Activated CD8-positive, alpha-beta memory T cell treated with anti-CD3 and anti-CD28 coated beads for 4 hours (primary cell): ENCODE data around the gene PPP4R4.
"Not testable (repeated sequence)": the region's sequence is repeated elsewhere in the genome, so short reads cannot be mapped to it uniquely, and the experiment has no call there.

Experiments
- DNase-seq, 2 donors: peaks; one replicate each; pipeline ENCODE4 v3.0.0-alpha.2; 2020; ENCODE audit warnings: low read depth in 2 of 2

The PPP4R4 gene

DNA sequence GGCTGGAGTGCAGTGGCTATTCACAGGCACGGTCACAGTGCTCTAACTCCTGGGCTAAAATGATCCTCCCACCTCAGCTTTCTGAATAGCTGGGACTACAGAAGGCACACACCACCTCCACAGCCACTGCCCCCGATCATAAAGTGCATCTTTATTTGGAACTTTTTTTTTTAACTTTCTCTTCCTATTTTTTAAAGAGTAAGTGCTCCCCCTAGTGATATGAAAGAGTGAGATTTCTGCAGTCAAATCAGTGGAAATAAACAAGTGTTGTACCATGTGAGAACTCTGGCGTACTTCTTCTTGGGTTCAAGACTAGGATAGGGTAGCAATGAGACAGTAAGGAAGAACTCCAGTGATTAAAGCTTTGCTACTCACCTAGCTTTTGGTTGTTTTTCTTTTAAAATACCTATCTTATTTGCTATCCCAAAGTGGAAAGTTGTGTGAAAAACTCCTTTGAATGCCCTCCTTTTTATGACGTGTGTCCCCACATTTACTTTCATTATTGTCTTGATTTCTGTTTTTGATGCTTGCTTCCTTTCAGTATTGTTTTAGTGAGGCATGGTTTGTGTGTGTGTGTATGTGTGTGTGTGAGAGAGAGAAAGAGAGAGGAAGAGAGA is 6.6 kb downstream of the PPP4R4 start:
- no peak for DNase-seq

DNA sequence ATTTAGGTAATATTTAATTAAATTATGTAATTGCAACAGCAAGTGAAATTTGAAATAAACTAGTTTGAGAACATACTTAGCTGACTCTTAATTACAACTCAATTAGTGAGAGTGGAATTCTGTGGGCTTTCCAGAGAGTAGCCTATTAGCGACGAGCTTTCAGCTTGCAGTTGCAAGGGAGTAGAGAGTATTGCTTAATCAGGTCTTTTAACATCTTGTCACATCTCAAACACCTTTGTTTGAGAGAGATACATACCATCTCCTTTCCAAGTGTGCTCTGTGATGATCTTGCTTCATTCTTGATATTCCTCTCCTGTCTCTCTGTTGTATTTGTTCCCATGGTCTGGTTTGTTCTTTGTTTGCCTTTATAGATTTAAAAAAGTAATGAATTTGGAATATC is 7.7 kb downstream of the PPP4R4 start:
- no peak for DNase-seq

DNA sequence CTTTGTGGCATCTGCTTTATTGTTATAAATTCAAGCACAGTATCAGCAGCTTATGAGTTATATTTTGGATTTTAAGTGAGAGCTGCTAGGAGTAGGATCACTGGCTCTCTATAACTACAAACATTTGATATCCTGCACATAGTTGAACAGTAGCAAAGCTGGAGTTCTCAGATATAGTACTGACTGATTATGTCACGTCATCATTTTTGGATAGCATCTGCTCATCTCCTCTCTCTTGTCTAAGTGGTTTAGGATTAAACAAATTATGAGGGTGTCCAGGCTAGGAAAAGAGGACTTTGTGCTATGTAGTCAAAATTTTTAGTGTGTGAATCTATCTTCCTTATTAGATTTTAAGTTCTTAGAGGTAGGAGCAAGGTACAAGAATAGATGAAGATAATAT is 18.4 kb downstream of the PPP4R4 start:
- DNase-seq, result no peak

DNA sequence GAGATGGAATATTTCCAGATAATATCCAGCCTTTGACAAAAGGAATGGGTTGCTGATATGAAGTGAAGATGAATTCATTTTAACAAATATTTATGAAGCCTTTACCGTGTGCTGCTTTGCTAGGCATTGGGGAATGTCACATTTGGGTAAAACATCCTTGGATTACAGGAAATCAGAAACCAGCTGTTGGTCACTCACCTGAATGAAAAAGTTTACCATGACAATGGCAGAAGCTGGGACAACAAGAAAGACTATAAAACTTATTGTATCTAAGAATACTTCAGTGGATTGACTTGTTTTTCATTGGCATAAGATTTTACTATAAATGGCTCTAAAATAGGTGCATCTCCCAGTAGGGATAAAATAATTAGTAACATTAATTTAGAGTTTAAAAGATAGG is 19.7 kb downstream of the PPP4R4 start:
- DNase-seq, result no peak

DNA sequence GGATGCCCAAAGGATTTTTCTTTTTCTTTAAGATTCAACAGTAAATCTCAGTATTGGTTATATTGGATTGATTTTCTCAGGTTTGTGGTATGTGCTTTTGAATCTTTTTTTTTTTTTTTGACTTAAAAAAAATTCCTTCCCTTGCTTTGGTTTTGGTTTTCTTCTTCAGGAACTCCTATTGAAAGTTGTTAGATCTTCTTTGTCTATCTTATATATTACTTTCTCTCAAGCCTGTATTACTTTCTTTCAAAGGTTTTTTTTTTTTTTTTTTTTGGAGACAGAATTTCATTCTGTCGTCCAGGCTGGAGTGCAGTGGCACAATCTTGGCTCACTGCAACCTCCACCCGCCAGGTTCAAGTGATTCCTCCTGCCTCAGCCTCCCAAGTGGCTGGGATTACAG is 21.9 kb downstream of the PPP4R4 start:
- DNase-seq, result no peak

DNA sequence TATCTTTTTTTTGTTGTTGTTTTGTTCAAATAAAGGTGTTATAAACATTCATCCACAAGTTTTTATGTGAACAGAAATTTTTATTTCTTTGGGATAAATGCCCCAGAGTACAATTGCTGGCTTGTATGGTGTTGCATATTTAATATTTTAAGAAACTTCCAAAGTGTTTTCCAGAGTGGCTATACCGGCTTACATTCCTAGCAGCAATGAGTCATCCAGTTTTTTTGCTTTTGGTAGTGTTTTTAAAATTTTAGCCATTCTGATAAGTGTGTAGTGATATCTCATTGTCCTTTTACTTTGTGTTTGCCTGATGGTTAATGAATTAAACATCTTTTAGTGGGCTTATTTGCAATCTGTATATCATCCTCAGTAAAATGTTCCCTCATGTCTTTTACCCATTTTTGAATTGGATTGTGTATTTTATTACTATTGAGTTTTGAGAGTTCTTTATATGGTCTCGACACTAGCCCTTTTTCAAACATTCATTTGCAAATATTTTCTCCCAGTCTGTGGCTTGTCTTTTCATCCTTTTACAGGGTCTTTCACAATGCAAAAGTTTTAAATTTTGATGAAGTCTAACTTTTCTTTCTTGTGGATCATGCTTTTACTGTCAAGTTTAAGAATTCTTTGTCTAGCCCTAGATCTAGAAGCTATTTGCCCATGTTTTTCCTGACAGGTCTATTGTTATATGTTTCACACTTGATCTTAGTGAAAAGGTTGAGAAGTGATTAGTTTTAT is 29.5 kb downstream of the PPP4R4 start:
- no peak for DNase-seq

DNA sequence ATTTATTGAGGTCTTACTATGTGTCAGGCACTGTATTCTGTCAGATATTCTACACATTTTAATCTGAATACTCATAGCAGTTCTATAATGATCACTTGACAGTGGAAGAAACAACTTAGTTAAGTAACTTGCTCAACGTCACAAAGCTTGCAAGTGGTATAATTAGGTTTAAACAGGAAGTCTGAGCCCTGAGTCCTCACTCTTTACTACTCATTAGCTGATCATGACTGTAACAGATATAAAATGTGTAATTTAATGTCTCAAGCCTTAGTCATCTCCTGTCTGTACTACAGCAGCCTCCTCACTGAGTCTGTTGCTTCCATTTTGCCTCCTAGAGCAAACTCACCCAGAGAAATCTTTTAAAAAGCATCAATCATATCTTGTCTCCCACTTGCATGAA is 38.9 kb downstream of the PPP4R4 start:
- no peak for DNase-seq

DNA sequence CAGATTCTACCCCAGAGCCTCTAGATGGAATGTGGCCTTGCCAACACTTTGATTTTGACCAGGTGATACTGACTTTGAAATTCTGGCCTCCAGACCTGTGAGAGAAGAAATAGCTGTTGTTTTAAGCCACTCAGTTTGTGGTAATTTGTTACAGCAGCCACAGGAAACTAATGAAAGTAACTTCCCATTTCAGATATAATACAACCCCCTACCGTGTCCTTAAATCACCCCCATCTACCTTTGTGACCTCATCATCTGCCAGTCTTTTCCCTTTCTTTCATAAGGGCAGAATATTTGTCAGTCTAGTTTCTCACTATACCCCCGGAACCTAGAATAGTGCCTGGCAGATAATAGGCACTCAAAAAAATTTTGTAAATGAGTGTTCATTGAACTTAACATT is 39.6 kb downstream of the PPP4R4 start:
- DNase-seq, result no peak

DNA sequence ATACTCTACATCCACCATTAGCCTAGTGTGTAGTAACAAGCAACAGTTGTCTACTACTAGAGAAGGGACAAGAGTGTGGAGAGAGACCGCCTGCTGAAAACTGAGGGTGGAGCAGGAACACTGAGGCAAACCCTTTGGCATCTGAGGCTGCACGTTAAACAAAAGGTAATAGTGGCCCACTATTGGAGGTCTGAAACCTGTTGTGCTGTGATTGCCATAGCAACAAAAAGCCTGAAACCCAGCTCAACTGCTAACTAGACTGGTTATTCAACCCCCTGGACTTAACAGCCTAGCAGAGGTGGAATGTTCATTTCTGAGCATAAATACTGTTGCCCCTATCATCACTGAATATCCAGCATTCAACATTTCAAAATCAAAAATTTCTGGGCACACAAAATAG is 43.0 kb downstream of the PPP4R4 start:
- no peak for DNase-seq

DNA sequence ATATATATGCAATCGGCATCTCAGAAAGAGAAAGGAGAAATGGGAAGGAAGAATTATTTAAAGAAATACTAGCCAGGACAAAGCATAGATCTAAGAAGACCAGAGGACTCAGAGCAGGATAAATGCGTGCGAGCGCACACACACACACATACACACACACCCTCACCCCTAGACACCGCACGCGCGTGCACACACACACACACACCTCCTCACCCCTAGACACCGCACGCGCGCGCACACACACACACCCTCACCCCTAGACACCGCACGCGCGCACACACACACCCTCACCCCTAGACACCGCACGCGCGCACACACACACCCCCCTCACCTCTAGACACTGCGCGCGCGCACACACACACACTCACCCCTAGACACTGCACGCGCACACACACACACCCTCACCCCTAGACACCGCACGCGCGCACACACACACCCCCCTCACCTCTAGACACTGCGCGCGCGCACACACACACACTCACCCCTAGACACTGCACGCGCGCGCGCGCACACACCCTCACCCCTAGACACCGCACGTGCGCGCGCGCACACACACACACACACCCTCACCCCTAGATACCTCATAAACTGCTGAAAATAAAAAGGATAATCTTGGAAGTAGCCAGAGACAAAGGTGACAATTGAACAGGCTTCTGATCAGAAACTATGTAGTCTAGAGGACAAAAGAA is 44.2 kb downstream of the PPP4R4 start:
- DNase-seq, result not testable (repeated sequence)

DNA sequence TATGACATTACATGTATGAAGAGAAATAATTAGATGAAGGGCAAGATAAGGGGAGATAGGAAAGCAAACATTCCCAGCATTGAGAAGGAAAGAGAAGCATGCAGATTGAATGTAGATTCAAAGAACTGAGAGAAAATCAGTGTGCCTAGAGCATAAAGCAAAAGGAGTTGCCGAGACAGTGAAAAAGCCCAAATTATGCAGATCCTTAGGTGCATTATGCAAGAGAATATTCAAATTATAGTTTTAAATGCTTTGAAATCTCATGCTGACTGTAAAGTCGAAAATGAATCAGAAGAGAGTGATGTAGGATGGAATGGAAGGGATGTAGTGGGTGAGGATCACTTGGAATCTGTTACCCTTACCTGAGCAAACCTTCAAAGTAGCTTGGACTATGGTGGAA is 49.9 kb downstream of the PPP4R4 start:
- no peak for DNase-seq

DNA sequence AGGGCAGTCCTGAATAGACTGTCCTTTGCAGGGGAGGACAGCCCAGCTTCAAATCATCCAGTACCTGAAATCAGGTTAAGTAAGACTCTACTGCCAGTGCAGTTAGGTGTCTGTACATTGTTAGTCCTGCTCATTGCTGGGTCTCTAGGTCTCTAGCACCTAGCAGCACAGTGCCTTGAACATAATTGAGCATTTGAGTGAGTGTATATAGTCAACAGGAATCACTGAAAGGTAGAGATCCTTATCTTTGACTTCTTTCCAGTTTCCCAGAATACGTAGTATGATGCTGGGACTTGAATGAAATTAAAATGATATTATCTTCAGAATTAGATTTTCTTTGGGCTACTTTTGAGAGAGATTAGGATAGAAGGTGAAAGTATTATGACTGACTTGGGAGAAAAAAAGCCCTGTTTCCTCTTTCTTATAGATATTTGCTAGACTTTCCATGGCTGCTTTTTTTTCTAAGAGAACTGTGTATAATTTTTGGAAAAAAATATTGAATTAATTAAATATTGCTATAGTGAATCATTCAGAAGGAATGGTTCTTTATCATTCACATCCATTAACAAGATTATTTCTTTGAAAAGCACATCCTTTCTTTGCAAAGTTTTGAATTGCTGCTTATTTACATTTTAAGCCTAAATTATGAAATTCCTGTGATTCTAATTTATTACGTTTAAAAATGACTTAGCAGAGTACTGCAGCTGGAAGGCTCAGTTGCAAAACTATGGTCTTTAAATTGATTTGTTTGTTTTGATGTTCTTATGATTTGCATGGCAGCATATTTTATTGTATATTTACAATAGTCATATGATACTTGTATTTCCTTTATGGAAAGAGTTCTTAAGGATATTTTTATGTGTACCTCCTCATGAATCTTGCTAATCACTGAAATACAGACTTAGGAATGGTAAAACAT is 51.6 kb downstream of the PPP4R4 start:
- DNase-seq, result no peak

DNA sequence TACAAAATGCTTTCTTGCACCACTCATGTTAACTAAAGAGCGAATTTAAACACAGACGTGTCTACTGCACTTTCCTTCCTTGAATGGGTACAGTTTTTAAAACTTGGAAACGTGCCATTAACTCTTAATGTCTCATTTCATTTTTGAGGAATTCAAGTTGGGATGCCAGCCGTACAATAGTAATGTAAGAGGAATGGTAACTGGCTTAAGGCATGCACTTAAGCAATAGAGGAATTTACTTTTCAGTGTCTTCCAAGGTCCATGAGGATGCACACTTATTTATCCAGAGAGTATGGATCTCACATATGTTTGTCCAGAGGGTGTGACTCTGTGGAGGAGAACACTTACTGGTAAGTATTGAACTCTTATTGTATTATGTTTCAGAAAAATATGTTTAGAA is 52.9 kb downstream of the PPP4R4 start:
- DNase-seq, result no peak

DNA sequence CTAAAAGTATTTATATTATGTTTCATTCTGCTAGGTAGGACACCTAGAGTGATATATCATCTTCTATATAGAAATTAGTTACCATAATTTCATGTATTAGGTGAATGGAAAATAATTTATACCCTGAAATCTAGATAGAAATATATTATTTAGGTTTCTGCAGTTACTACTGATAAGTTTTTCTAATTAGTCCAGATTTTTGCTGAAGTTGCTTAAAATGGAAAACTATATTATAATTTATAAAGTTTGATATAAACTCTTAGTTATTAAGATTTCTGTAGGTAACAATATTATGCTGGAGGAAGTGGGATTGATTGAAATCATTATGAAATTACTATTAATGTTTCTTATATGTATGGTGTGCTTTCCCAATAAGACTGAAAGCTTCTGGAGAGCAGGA is 62.9 kb downstream of the PPP4R4 start:
- no peak for DNase-seq

DNA sequence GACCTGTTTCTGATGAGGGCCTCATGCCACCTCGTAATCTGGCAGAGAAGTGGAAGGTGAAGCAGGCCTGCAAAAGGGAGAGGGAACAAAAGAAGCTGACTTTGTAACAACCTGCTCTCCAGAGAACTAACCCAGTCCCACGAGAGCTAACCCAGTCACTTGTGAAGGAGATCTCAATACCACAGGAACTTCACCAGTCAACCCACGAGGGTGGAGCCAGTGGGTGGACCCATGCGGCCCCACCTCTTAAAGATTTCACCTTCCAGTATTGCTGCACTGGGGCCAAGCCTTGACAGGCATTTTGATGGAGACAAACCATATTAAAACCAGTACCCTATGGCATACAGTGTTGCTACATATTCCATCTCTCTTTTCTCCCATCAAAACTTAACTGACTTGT is 63.9 kb downstream of the PPP4R4 start:
- no peak for DNase-seq

DNA sequence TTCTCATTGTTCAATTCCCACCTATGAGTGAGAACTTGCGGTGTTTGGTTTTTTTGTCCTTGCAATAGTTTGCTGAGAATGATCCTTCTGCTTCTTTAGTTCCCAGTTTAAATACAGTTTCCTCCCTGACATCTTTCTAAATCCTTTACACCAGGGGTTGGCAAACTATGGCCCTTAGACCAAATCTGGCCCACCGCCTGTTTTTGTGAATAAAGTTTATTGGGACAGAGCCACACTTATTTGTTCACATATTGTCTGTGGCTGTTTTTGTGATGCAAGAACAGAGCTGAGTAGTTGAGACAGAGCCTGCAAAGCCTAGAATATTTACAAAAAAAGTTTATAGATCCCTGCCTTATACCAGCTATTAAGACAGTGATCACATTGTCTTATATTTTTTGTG is 65.3 kb downstream of the PPP4R4 start:
- DNase-seq, result no peak

DNA sequence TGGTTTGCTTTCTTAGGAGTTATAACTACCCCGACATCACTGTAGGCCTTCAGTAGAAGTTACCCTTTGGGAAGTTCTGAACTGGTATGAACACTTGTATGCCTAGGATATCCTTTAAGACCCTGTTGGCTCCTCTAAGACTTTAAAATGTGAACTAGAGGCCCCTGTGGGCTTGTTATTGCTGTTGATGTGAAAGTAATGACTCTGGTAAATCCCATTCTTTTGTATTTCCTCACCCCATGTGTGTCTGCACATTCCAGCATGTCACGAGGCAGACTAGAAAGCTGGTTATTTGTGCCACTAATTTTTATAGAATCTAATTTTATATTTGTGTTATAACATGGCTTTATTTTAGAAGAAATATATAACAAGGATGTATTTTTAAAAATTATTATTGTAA is 70.1 kb downstream of the PPP4R4 start:
- no peak for DNase-seq

DNA sequence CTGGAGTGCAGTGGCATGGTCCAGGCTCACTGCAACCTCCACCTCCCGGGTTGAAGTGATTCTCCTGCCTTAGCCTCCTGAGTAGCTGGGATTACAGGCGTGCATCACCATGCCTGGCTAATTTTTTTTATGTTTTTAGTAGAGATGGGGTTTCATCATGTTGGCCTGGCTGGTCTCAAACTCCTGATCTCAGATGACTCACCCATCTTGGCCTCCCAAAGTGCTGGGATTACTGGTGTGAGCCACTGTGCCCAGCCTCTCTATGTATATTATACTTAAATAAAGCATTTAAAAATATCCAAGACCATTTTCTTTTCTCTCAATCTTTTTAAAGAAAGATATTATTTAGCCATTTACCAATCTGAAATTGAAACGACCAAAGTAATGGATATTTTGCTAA is 90.1 kb downstream of the PPP4R4 start:
- DNase-seq, result not testable (repeated sequence)

DNA sequence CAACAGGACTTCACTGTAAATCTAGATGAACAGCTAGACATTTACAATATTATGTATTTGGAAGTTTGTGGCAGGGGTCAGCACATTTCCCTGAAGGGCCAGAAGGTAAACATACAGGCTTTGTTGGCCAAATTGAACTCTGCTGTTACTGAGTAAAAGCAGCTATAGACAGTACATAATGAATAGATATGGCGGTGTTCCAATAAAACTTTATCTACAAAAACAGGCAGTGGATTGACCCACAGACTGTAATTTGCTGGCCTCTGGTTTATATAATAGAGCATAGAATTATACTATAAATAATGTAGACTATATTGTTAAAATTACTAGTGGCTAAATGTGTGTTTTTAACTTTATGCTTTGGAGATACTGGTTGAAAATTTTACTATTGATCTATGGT is 93.2 kb downstream of the PPP4R4 start:
- no peak for DNase-seq

DNA sequence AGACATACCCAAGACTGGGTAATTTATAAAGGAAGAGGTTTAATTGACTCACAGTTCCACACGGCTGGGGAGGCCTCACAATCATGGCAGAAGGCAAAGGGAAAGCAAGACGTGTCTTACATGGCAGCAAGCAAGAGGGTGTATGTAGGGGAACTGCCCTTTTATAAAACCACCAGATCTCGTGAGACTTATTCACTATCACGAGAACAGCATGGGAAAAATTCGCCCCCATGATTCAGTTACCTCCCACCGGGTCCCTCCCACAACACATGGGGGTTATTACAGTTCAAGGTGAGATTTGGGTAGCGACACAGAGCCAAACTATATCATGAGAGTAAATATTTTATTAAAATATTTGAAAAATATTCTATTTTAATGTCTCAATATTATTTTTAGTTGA is 94.5 kb downstream of the PPP4R4 start:
- DNase-seq, result not testable (repeated sequence)

DNA sequence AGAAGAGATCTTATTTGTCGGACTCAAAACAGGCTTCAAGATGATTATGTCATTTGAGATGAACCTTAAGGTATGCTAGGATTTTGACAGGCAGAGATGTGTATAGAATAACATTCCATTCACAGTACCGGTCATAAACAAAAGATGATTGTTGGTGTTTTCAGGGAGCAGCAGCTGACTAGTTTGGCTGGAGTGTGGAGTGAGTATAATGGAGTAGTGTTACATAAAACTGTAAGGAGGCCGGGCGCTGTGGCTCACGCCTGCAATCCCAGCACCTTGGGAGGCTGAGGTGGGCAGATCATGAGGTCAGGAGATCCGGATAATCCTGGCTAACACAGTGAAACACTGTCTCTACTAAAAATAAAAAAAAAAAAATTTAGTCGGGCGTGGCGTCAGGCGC is 95.0 kb downstream of the PPP4R4 start:
- DNase-seq, result no peak

DNA sequence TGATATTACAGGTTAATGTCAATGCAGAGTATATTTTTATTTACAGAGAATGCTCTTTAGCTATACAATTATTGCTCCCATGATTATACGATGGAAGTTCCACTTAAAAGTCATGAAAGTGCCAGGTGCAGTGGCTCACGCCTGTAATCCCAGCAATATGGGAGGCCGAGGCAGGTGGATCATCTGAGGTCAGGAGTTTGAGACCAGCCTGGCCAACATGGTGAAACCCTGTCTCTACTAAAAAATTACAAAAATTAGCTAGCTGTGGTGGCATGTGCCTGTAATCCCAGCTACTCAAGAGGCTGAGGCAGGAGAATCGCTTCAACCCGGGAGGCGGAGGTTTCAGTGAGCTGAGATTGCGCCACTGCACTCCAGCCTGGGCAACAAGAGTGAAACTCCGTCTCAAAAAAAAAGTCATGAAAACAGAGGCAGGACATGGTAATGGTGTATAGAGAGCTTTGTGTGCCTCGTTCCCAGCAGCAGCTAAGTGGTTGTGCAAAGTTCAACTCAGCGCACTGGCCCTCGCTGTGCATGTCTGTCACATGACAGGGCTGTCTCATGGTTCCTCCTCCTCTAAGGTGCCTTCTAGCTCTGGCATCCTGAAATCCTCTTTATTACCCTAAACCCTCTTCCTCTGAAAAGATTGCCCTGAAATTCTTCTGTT is 102.9 kb downstream of the PPP4R4 start:
- not testable (repeated sequence) for DNase-seq
